ENCODE data around the gene ZC3HAV1L.
"Not testable (repeated sequence)": the region's sequence is repeated elsewhere in the genome, so short reads cannot be mapped to it uniquely, and the experiment has no call there.

Gene ZC3HAV1L

GRCh38 chr7:138980563-138981291 lies 55.1 kb downstream of the ZC3HAV1L start:
- DNase-seq (ENCODE audit: low read depth) = no peak
- H3K4me3 ChIP-seq (ENCODE audit: control insufficient read depth, low read depth, low read length) = peak overlapping the region; percentile 61
- TF ChIP-seq CTCF (conservative IDR thresholded peaks at IDR 0.05; ENCODE audit: control insufficient read depth, insufficient read depth, low read depth, low read length) = no peak

- TF ChIP-seq CTCF (conservative IDR thresholded peaks at IDR 0.05; ENCODE audit: control insufficient read depth, insufficient read depth, low read depth, low read length) = no peak
- peak overlapping the region; percentile 61 for H3K4me3 ChIP-seq (ENCODE audit: control insufficient read depth, low read depth, low read length)
- DNase-seq (ENCODE audit: low read depth) = no peak
These were observed 55.8 kb downstream of the ZC3HAV1L start for GRCh38 chr7:138979988-138980562.

GRCh38 chr7:138979226-138979979 lies 56.4 kb downstream of the ZC3HAV1L start:
- DNase-seq (ENCODE audit: low read depth) = no peak
- TF ChIP-seq CTCF (conservative IDR thresholded peaks at IDR 0.05; ENCODE audit: control insufficient read depth, insufficient read depth, low read depth, low read length) = peak; percentile 11

GRCh38 chr7:138978541-138979184 lies 57.2 kb downstream of the ZC3HAV1L start:
- no peak overlapping the region for H3K4me3 ChIP-seq (ENCODE audit: control insufficient read depth, low read depth, low read length)
- no peak for DNase-seq (ENCODE audit: low read depth)
- no peak for TF ChIP-seq CTCF (conservative IDR thresholded peaks at IDR 0.05; ENCODE audit: control insufficient read depth, insufficient read depth, low read depth, low read length)

More at GRCh38 chr7:138979226-138979979, 56.4 kb downstream of the ZC3HAV1L start:
- H3K4me3 ChIP-seq (ENCODE audit: control insufficient read depth, low read depth, low read length) = no peak overlapping the region

- not testable (repeated sequence) for H3K4me3 ChIP-seq (ENCODE audit: control insufficient read depth, low read depth, low read length); DNase-seq (ENCODE audit: low read depth)
These were observed 59.7 kb downstream of the ZC3HAV1L start for GRCh38 chr7:138976161-138976560.
